Stimulated activated CD8-positive, alpha-beta memory T cell treated with anti-CD3 and anti-CD28 coated beads, Interleukin-4, amount 100 ng/mL, for 4 hours (primary cell): Measurements from ENCODE around the gene SLC35C1.
A peak's percentile ranks its signal among the peaks of the same experiment; 100 is the strongest.

Experiments used
- DNase-seq, 2 donors: peaks; one replicate each; pipeline ENCODE4 v3.0.0-alpha.2; 2020; ENCODE audit warnings: low read depth in 2 of 2, low spot score in 1 of 2

Gene SLC35C1

GRCh38 chr11:45844822-45845578, 40.1 kb downstream of the SLC35C1 start:
- no peak for DNase-seq

GRCh38 chr11:45846174-45846675, 41.3 kb downstream of the SLC35C1 start:
- DNase-seq = no peak

- peak; percentile 98 for DNase-seq
Measured at GRCh38 chr11:45846974-45847910, 42.3 kb downstream of the SLC35C1 start, which contains the start of gene CRY2. TSS of gene CRY2 (plus strand) at chr11:45847475. CDS start at chr11:45847491, 16 bp downstream.

- peak in 1 of 2 donors; percentile 12 for DNase-seq
Measured at GRCh38 chr11:45847911-45848316, 43.0 kb downstream of the SLC35C1 start.

GRCh38 chr11:45848654-45849081, 43.7 kb downstream of the SLC35C1 start:
- DNase-seq = no peak

- no peak for DNase-seq
Measured at GRCh38 chr11:45850446-45850845, 45.5 kb downstream of the SLC35C1 start.

GRCh38 chr11:45851228-45851627, 46.3 kb downstream of the SLC35C1 start:
- DNase-seq = no peak

GRCh38 chr11:45852018-45852711, 47.2 kb downstream of the SLC35C1 start:
- no peak for DNase-seq

GRCh38 chr11:45852712-45853101, 47.8 kb downstream of the SLC35C1 start:
- no peak for DNase-seq

- no peak for DNase-seq
Measured at GRCh38 chr11:45853332-45854219, 48.6 kb downstream of the SLC35C1 start.

- DNase-seq = no peak
Measured at GRCh38 chr11:45855308-45855707, 50.4 kb downstream of the SLC35C1 start.

- DNase-seq = no peak
Measured at GRCh38 chr11:45856044-45856468, 51.1 kb downstream of the SLC35C1 start.

- no peak for DNase-seq
Measured at GRCh38 chr11:45857961-45858474, 53.1 kb downstream of the SLC35C1 start.

- no peak for DNase-seq
Measured at GRCh38 chr11:45858751-45859398, 53.9 kb downstream of the SLC35C1 start.

GRCh38 chr11:45859661-45860140, 54.8 kb downstream of the SLC35C1 start:
- no peak for DNase-seq

- DNase-seq = no peak
Measured at GRCh38 chr11:45860348-45860747, 55.4 kb downstream of the SLC35C1 start.

GRCh38 chr11:45860764-45861510, 56.0 kb downstream of the SLC35C1 start:
- no peak for DNase-seq
